Endothelial cell of umbilical vein (primary cell): ENCODE measurements around the gene SCLT1. TPM values are rescaled to one million over a fixed set of nuclear protein-coding genes. Genes with fewer than 3 reads are reported as not detected.

Experiments
- BruUV-seq: library from RNA; stranded (reverse); fragments of 400-500 nt; replicated peaks from 2 replicates; lab custom pipeline; 2021; lab: Mats Ljungman, UMichigan
- CTCF ChIA-PET: fragments of 300-600, 350-600 bp; sonication (Branson Sonifier 250); formaldehyde crosslinking; loops from one replicate; lab custom pipeline; 2021; ENCODE audit warnings: antibody characterized with exemption, inconsistent platforms; lab: Charles Lee
- POLR2A ChIA-PET: fragments of 300-600, 350-600 bp; sonication (Branson Sonifier 250); formaldehyde crosslinking; loops from one replicate; lab custom pipeline; 2021; ENCODE audit warnings: antibody characterized with exemption, inconsistent platforms; lab: Charles Lee
- DNase-seq: peaks from one replicate; pipeline ENCODE4 v3.0.0-alpha.2; 2011; ENCODE audit warnings: low read depth, low spot score
- FAIRE-seq: peaks from 2 replicates; lab custom pipeline; 2011; peaks lifted over from hg19 to GRCh38; lab: Jason Lieb, UNC
- H2AFZ ChIP-seq: 2 replicates; pipeline ENCODE4 v1.6.0; 2012; ENCODE audit warnings: low read depth, low read length, control low read depth, inconsistent platforms
- H3K27ac ChIP-seq: 2 replicates; pipeline ENCODE4 v1.5.1; 2011; ENCODE audit warnings: low read depth, mild to moderate bottlenecking, control low read depth, low read length, moderate library complexity; ENCODE audit not compliant: insufficient read depth
- H3K27me3 ChIP-seq, 2 experiments: 2 replicates each; pipeline versions ENCODE4 v1.6.0 to v1.6.1; 2011; ENCODE audit warnings: low read length in 2 of 2, mixed read lengths in 1 of 2; ENCODE audit not compliant: control insufficient read depth in 2 of 2, insufficient read depth in 2 of 2
- H3K36me3 ChIP-seq, 2 experiments: 2 replicates in 1 of 2; 3 replicates in 1 of 2; pipeline ENCODE4 v1.5.1; 2011; ENCODE audit warnings: low read length in 2 of 2, mild to moderate bottlenecking in 1 of 2, moderate library complexity in 1 of 2; ENCODE audit not compliant: control insufficient read depth in 2 of 2, insufficient read depth in 2 of 2; ENCODE audit errors: extremely low read depth in 1 of 2
- H3K4me1 ChIP-seq: 3 replicates; pipeline ENCODE4 v1.5.1; 2011; ENCODE audit warnings: mild to moderate bottlenecking, low read length; ENCODE audit not compliant: control insufficient read depth, insufficient read depth; ENCODE audit errors: extremely low read depth
- H3K4me2 ChIP-seq: 2 replicates; pipeline ENCODE4 v1.6.1; 2011; ENCODE audit warnings: low read length, control low read depth, mixed read lengths; ENCODE audit not compliant: insufficient read depth
- H3K4me3 ChIP-seq, 3 experiments: fragments of 200-600 bp in 1 of 3; sonication (generic), shearing (Covaris generic) in 1 of 3; replicated peaks in 1 of 3; 2 replicates each; pipeline ENCODE4 v1.5.1; 2011 to 2016; ENCODE audit warnings: control low read depth in 3 of 3, low read length in 3 of 3, mild to moderate bottlenecking in 2 of 3, inconsistent platforms in 1 of 3, low read depth in 1 of 3, moderate library complexity in 1 of 3; ENCODE audit not compliant: insufficient read depth in 1 of 3
- H3K79me2 ChIP-seq: 2 replicates; pipeline ENCODE4 v1.6.0; 2012; ENCODE audit warnings: low read length, inconsistent platforms; ENCODE audit not compliant: control insufficient read depth, insufficient read depth
- H3K9ac ChIP-seq: replicated peaks from 2 replicates; pipeline ENCODE3; 2011; ENCODE audit warnings: low read length, control low read depth; ENCODE audit not compliant: insufficient read depth; ENCODE audit errors: extremely low read depth
- H3K9me1 ChIP-seq: replicated peaks from 3 replicates; pipeline ENCODE4 v1.6.0; 2011; ENCODE audit warnings: mild to moderate bottlenecking, low read length; ENCODE audit not compliant: control insufficient read depth, insufficient read depth; ENCODE audit errors: extremely low read depth
- H3K9me3 ChIP-seq: replicated peaks from 2 replicates; pipeline ENCODE4 v1.5.1; 2012; ENCODE audit warnings: low read length, inconsistent platforms; ENCODE audit not compliant: control insufficient read depth, insufficient read depth
- H4K20me1 ChIP-seq: replicated peaks from 2 replicates; pipeline ENCODE3; 2011; ENCODE audit warnings: mild to moderate bottlenecking, low read length; ENCODE audit not compliant: control insufficient read depth, insufficient read depth; ENCODE audit errors: extremely low read depth
- CTCF ChIP-seq, 2 donors: IDR thresholded peaks; 1 replicate in 1 of 2; 2 replicates in 1 of 2; pipeline ENCODE4 v1.5.1; 2011; ENCODE audit warnings: low read length in 2 of 2, mild to moderate bottlenecking in 2 of 2, moderate library complexity in 2 of 2, control low read depth in 1 of 2, inconsistent platforms in 1 of 2, low read depth in 1 of 2; ENCODE audit not compliant: insufficient read depth in 1 of 2; ENCODE audit errors: extremely low read depth in 1 of 2
- EZH2 ChIP-seq: IDR thresholded peaks from 2 replicates; pipeline ENCODE4 v1.6.1; 2012; ENCODE audit warnings: borderline replicate concordance, low read depth, mild to moderate bottlenecking, moderate library complexity, low read length, inconsistent platforms; ENCODE audit not compliant: severe bottlenecking
- FOS ChIP-seq: IDR thresholded peaks from 2 replicates; pipeline ENCODE4 v1.6.1; 2011; ENCODE audit warnings: mild to moderate bottlenecking, low read length, moderate library complexity, borderline replicate concordance; ENCODE audit not compliant: insufficient read depth
- GATA2 ChIP-seq: IDR thresholded peaks from 2 replicates; pipeline ENCODE4 v1.7.0; 2011; ENCODE audit warnings: low read depth, mild to moderate bottlenecking, moderate library complexity, mixed read lengths, low read length; ENCODE audit not compliant: insufficient read length, insufficient read depth
- JUN ChIP-seq: IDR thresholded peaks from 2 replicates; pipeline ENCODE4 v1.6.1; 2011; ENCODE audit warnings: borderline replicate concordance, low read depth; ENCODE audit not compliant: insufficient read length, insufficient read depth
- MAX ChIP-seq: IDR thresholded peaks from 2 replicates; pipeline ENCODE4 v1.6.1; 2011; ENCODE audit not compliant: insufficient read depth, insufficient read length
- MYC ChIP-seq: IDR thresholded peaks from one replicate; pipeline ENCODE4 v1.6.1; 2011; ENCODE audit warnings: mild to moderate bottlenecking, low read depth, low read length
- POLR2A ChIP-seq: IDR thresholded peaks from 2 replicates; pipeline ENCODE4 v1.6.1; 2012; ENCODE audit warnings: low read depth, mild to moderate bottlenecking, control low read depth, low read length
- POLR2AphosphoS5 ChIP-seq: IDR thresholded peaks from 2 replicates; pipeline ENCODE4 v1.6.1; 2012; ENCODE audit warnings: low read depth, mild to moderate bottlenecking, control low read depth, low read length, moderate library complexity; ENCODE audit not compliant: insufficient read depth
- dilution Hi-C: fragments of 300-500 bp; cut with MboI; formaldehyde crosslinking; loops from one replicate; pipeline ENCODE4 v1.15.0; 2019; ENCODE audit warnings: low sequenced_read_pairs; ENCODE audit not compliant: extremely low pct_ligation_motif_present
- intact Hi-C: fragments of 100-400 bp; cut with micrococcal nuclease; formaldehyde crosslinking; loops from one replicate; pipeline ENCODE4 v1.10.0; 2022
- polyA plus RNA-seq, 4 experiments: library from polyadenylated mRNA; depleted of rRNA in 3 of 4; stranded (reverse) in 3 of 4; unstranded in 1 of 4; fragments of >200 nt; gene quantifications; 2 replicates each; pipeline versions ENCODE4 v1.2.1 to v1.2.3, GENCODE V29; 2011 to 2012; ENCODE audit warnings: missing spikeins in 1 of 4
- total RNA-seq: library from RNA; stranded (reverse); gene quantifications from 2 replicates; pipeline ENCODE4 v1.2.3, GENCODE V29; 2021

The SCLT1 gene
- total and polyA plus RNA-seq, 2 donors (not counting 3 experiments of a cell fraction or from before 2014, with no cell fraction given), result 3.2 to 14.0 TPM

GRCh38 chr4:128961405-128961804 is 131.9 kb downstream of the SCLT1 start:
- Histone ChIP-seq H2AFZ (no peak overlapping the region), H3K9ac (no peak overlapping the region), H3K27ac (no peak overlapping the region), H3K9me3 (no peaks in the 10 kb centered on the region), H3K4me1 (no peaks in the 10 kb centered on the region), H3K79me2 (no peaks in the 10 kb centered on the region), H4K20me1 (no peaks in the 10 kb centered on the region), H3K36me3 (no peaks in the 10 kb centered on the region), H3K4me3 (no peak overlapping the region), H3K27me3 (no peaks in the 10 kb centered on the region), H3K9me1 (no peaks in the 10 kb centered on the region), H3K4me2 (no peak overlapping the region)
- intact Hi-C loops (no loop called here), dilution Hi-C loops (no loop called here)
- ChIA-PET CTCF (no interaction called here), POLR2A (no interaction called here)
- BruUV-seq, result no TSS peak
- TF ChIP-seq CTCF (IDR thresholded peaks at IDR 0.05; ENCODE audit: extremely low read depth in 1 of 2, insufficient read depth in 1 of 2, low read depth in 1 of 2, low read length in 2 of 2) (no peak), MAX (no peak), FOS (no peak), EZH2 (no peak), JUN (no peak), GATA2 (no peak), POLR2AphosphoS5 (no peak), MYC (no peak), POLR2A (no peak)
- DNase-seq (no peak), FAIRE-seq (no peak)
